Sciatic nerve (tissue), 2 donors: ENCODE data around the gene RIMBP2. TPM values are rescaled to one million over a fixed set of nuclear protein-coding genes. Genes with fewer than 3 reads are reported as not detected.
"Not testable (repeated sequence)": the region's sequence is repeated elsewhere in the genome, so short reads cannot be mapped to it uniquely, and the experiment has no call there.

Experiments
- ATAC-seq: fragments of 200-7000 bp; cut with Tn5 transposase; one replicate; pipeline ENCODE4 v1.9.1; 2020; ENCODE audit warnings: mild to moderate bottlenecking, moderate library complexity
- DNase-seq: peaks from one replicate; pipeline ENCODE4 v3.0.0-alpha.2; 2020; ENCODE audit warnings: low spot score
- intact Hi-C: fragments of 100-400 bp; cut with DNase I; formaldehyde crosslinking; loops from one replicate; pipeline ENCODE4 v1.14.2; 2022
- total RNA-seq: library from RNA; stranded (reverse); fragmentation: NEBNext Ultra II Directional; extraction: Animal tissue kit (Norgen Biotek cat#: 25700); gene quantifications from one replicate; pipeline ENCODE4 v1.2.1, GENCODE V29; 2021
- donor health status: DM: no; HTN: no; CAD: no.
- donor health status: DM: no; HTN: no; CAD: no.

Gene RIMBP2
- 1.6 TPM for total RNA-seq

GRCh38 chr12:130715998-130716968 is at the start of gene RIMBP2:
TSS of gene RIMBP2 (minus strand) at chr12:130716299. CDS start at chr12:130479013, 237,286 bp downstream.
- DNase-seq (no peak), ATAC-seq (no peak)
- intact Hi-C loops = no loop called here

- no peak for ATAC-seq
Measured at GRCh38 chr12:130765186-130765659, 49.1 kb upstream of the RIMBP2 start.

GRCh38 chr12:130764475-130765185 is 48.5 kb upstream of the RIMBP2 start:
- DNase-seq = no peak
- ATAC-seq = no peak
- intact Hi-C loops = no loop called here

More at GRCh38 chr12:130765186-130765659, 49.1 kb upstream of the RIMBP2 start:
- DNase-seq = no peak
- intact Hi-C loops = no loop called here

GRCh38 chr12:130764073-130764472 is 48.0 kb upstream of the RIMBP2 start:
- no peak for ATAC-seq
- DNase-seq = no peak
- intact Hi-C loops = no loop called here

- ATAC-seq = no peak
- intact Hi-C loops = no loop called here
- no peak for DNase-seq
Measured at GRCh38 chr12:130762319-130762675, 46.2 kb upstream of the RIMBP2 start.

GRCh38 chr12:130761537-130762318 is 45.6 kb upstream of the RIMBP2 start:
- DNase-seq = no peak
- intact Hi-C loops = no loop called here
- ATAC-seq = peak; percentile 53

- DNase-seq (no peak), ATAC-seq (no peak)
- intact Hi-C loops = no loop called here
Measured at GRCh38 chr12:130754234-130754901, 38.3 kb upstream of the RIMBP2 start.

- ATAC-seq = no peak
- intact Hi-C loops = no loop called here
- no peak for DNase-seq
Measured at GRCh38 chr12:130752692-130753230, 36.7 kb upstream of the RIMBP2 start.

- ATAC-seq, DNase-seq, intact Hi-C loops: not testable (repeated sequence)
Measured at GRCh38 chr12:130752037-130752436, 35.9 kb upstream of the RIMBP2 start.

GRCh38 chr12:130748786-130749185 is 32.7 kb upstream of the RIMBP2 start:
- ATAC-seq = no peak
- intact Hi-C loops = no loop called here
- DNase-seq = no peak

- ATAC-seq (peak; percentile 96), DNase-seq (peak; percentile 90)
- intact Hi-C loops = no loop called here
Measured at GRCh38 chr12:130747867-130748740, 32.0 kb upstream of the RIMBP2 start.

- ATAC-seq (no peak), DNase-seq (no peak)
- intact Hi-C loops = no loop called here
Measured at GRCh38 chr12:130746546-130746945, 30.4 kb upstream of the RIMBP2 start.

GRCh38 chr12:130745921-130746320 is 29.8 kb upstream of the RIMBP2 start:
- no peak for DNase-seq
- ATAC-seq = no peak
- intact Hi-C loops = no loop called here

GRCh38 chr12:130744274-130744673 is 28.2 kb upstream of the RIMBP2 start:
- no peak for DNase-seq
- intact Hi-C loops = no loop called here
- ATAC-seq = no peak

GRCh38 chr12:130743606-130744005 is 27.5 kb upstream of the RIMBP2 start:
- intact Hi-C loops = no loop called here
- ATAC-seq (no peak), DNase-seq (no peak)

GRCh38 chr12:130743176-130743575 is 27.1 kb upstream of the RIMBP2 start:
- no peak for DNase-seq
- intact Hi-C loops = no loop called here
- ATAC-seq = no peak

- DNase-seq (no peak), ATAC-seq (no peak)
- intact Hi-C loops = no loop called here
Measured at GRCh38 chr12:130742716-130743115, 26.6 kb upstream of the RIMBP2 start.
